Glutamatergic neuron (in vitro differentiated cells): ENCODE data around the gene UMODL1. TPM values are rescaled to one million over a fixed set of nuclear protein-coding genes. Genes with fewer than 3 reads are reported as not detected.

ENCODE experiments used
- DNase-seq: peaks from one replicate; pipeline ENCODE4 v3.0.0; 2022
- H3K27ac Mint-ChIP-seq: one replicate; pipeline ENCODE4 v1.8.0; 2020; ENCODE audit warnings: mild to moderate bottlenecking, mixed read lengths, inconsistent platforms; ENCODE audit not compliant: unreplicated experiment
- H3K27me3 Mint-ChIP-seq: one replicate; pipeline ENCODE4 v1.8.0; 2020; ENCODE audit warnings: mild to moderate bottlenecking, moderate library complexity, mixed read lengths, inconsistent platforms; ENCODE audit not compliant: unreplicated experiment
- H3K36me3 Mint-ChIP-seq: one replicate; pipeline ENCODE4 v1.8.0; 2020; ENCODE audit warnings: mild to moderate bottlenecking, mixed read lengths, inconsistent platforms; ENCODE audit not compliant: unreplicated experiment
- H3K4me1 Mint-ChIP-seq: one replicate; pipeline ENCODE4 v1.8.0; 2020; ENCODE audit warnings: mild to moderate bottlenecking, low read depth, mixed read lengths, inconsistent platforms; ENCODE audit not compliant: unreplicated experiment
- H3K4me3 Mint-ChIP-seq: one replicate; pipeline ENCODE4 v1.8.0; 2020; ENCODE audit warnings: mild to moderate bottlenecking, mixed read lengths, inconsistent platforms; ENCODE audit not compliant: unreplicated experiment
- H3K9me3 Mint-ChIP-seq: one replicate; pipeline ENCODE4 v1.8.0; 2020; ENCODE audit warnings: mild to moderate bottlenecking, moderate library complexity, mixed read lengths, inconsistent platforms; ENCODE audit not compliant: unreplicated experiment
- CTCF ChIP-seq: fragments of 200-600 bp; sonication (generic); IDR thresholded peaks from one replicate; pipeline ENCODE4 v1.5.0; 2021; ENCODE audit not compliant: partially characterized antibody, unreplicated experiment
- total RNA-seq: library from RNA; stranded (reverse); fragmentation: NEBNext Ultra II Directional; extraction: Animal tissue kit (Norgen Biotek cat#: 25700); gene quantifications from one replicate; pipeline ENCODE4 v1.2.1, GENCODE V29; 2021; ENCODE audit not compliant: unreplicated experiment

Gene UMODL1
- total RNA-seq, 1 donor from 2014 or later, result not detected

- H3K9me3 Mint-ChIP-seq, result no peaks in the 10 kb centered on the region
- peaks cover 9% of the 10 kb centered on the region for H3K4me1 Mint-ChIP-seq
- H3K27me3 Mint-ChIP-seq, result peaks cover 9% of the 10 kb centered on the region
- DNase-seq, result no peak
- no peak for TF ChIP-seq CTCF
- H3K4me3 Mint-ChIP-seq, result no peak overlapping the region
- no peak overlapping the region for H3K27ac Mint-ChIP-seq
- no peaks in the 10 kb centered on the region for H3K36me3 Mint-ChIP-seq
Measured at GRCh38 chr21:42030311-42030710, 40.8 kb upstream of the UMODL1 start.

GRCh38 chr21:42031241-42031640 is 39.9 kb upstream of the UMODL1 start:
- peaks cover 7% of the 10 kb centered on the region for H3K27me3 Mint-ChIP-seq
- no peak overlapping the region for H3K27ac Mint-ChIP-seq
- no peak for DNase-seq
- no peaks in the 10 kb centered on the region for H3K9me3 Mint-ChIP-seq
- no peak overlapping the region for H3K4me3 Mint-ChIP-seq
- peaks cover 3% of the 10 kb centered on the region for H3K4me1 Mint-ChIP-seq
- no peaks in the 10 kb centered on the region for H3K36me3 Mint-ChIP-seq
- no peak for TF ChIP-seq CTCF

DNA sequence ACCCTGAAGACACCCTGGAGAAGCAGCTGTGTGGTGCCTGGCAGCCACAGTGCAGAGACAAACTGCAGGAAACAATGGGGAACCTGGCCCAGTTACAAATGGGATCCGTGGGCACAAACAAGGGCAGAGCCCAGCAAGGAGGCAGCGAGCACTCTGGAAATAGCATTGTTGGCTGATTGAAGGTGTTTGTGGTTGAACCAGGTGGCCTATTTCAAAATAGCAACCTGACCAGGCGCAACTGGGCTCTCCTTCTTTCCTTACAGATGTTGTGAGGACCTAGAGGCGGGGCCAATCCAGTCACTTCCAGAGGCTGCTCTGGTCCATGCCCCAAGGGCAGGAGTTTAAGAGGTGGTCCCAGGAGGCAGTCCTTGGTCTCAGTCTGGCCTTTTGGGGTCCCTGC is 39.3 kb upstream of the UMODL1 start:
- no peak overlapping the region for H3K27ac Mint-ChIP-seq
- H3K4me1 Mint-ChIP-seq, result peaks cover 2% of the 10 kb centered on the region
- DNase-seq, result no peak
- H3K36me3 Mint-ChIP-seq, result no peaks in the 10 kb centered on the region
- TF ChIP-seq CTCF, result no peak
- no peaks in the 10 kb centered on the region for H3K9me3 Mint-ChIP-seq
- H3K4me3 Mint-ChIP-seq, result no peak overlapping the region
- H3K27me3 Mint-ChIP-seq, result peaks cover 6% of the 10 kb centered on the region

DNA sequence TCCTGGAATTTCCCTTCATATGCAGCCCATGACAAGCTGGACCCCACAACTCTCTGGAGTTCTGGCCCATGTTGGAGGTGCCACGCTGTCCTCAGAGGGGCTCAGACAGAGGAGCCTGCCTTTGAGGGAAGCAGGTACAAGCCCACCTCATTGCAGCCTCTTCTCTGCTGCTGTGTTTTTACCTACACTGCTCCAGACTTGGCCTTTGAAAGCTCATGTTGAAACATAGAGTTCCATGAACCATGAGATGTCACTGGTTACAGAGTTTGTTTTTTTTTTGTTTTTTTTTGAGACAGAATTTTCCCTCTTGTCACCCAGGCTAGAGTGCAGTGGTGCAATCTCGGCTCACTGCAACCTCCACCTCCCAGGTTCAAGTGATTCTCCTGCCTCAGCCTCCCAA is 38.9 kb upstream of the UMODL1 start:
- Mint-ChIP-seq H3K9me3 (no peaks in the 10 kb centered on the region), H3K4me3 (no peak overlapping the region), H3K4me1 (peaks cover 2% of the 10 kb centered on the region), H3K27ac (no peak overlapping the region), H3K36me3 (no peaks in the 10 kb centered on the region), H3K27me3 (peaks cover 4% of the 10 kb centered on the region)
- DNase-seq, result no peak
- TF ChIP-seq CTCF, result no peak

DNA sequence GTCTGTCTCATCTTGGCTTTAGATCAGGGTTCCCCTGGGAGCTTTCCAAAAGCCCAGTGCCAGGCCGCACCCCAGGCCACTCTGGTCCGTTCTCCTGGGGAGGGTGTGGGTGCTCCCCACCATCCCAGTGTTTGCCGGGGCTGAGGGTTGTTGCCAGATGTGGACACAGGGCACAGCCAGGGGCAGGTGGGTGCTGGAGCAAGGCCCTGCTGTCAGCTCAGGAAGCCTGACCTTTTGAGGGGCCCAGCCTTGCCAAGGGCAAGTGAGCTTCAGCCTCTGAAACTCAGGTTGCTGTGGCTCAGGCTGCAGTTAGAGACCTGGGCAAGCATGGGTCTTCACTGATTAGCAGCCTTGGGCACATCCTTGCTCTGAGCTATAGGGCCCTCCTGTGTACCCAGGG is 38.1 kb upstream of the UMODL1 start:
- no peak for TF ChIP-seq CTCF
- DNase-seq, result no peak
- H3K36me3 Mint-ChIP-seq, result no peaks in the 10 kb centered on the region
- no peaks in the 10 kb centered on the region for H3K9me3 Mint-ChIP-seq
- no peak overlapping the region for H3K4me3 Mint-ChIP-seq
- H3K27ac Mint-ChIP-seq, result no peak overlapping the region
- H3K27me3 Mint-ChIP-seq, result peaks cover 4% of the 10 kb centered on the region
- peaks cover 2% of the 10 kb centered on the region for H3K4me1 Mint-ChIP-seq
